ENCODE data around the gene TARBP2. TPM values are rescaled to one million over a fixed set of nuclear protein-coding genes. Genes with fewer than 3 reads are reported as not detected.

Gene TARBP2
- total RNA-seq, 1 donor from 2014 or later, result 12.9 TPM

GRCh38 chr12:53485955-53486735 lies 14.9 kb upstream of the TARBP2 start:
- Histone ChIP-seq H3K4me1 (peaks cover 25% of the 10 kb centered on the region), H3K4me3 (no peak overlapping the region), H3K27ac (replicated peaks) (no peak overlapping the region), H3K36me3 (peaks cover 53% of the 10 kb centered on the region), H3K27me3 (ENCODE audit: low read depth) (no peaks in the 10 kb centered on the region), H3K9me3 (replicated peaks) (no peaks in the 10 kb centered on the region)
- intact Hi-C loops (cut with micrococcal nuclease), result no loop called here
- no peak for TF ChIP-seq CTCF (IDR thresholded peaks at IDR 0.05; ENCODE audit: borderline replicate concordance)
- no peak for DNase-seq

- no peak for DNase-seq
- no peak for TF ChIP-seq CTCF (IDR thresholded peaks at IDR 0.05; ENCODE audit: borderline replicate concordance)
- Histone ChIP-seq H3K27ac (replicated peaks) (no peak overlapping the region), H3K4me3 (no peak overlapping the region), H3K36me3 (peaks cover 45% of the 10 kb centered on the region), H3K9me3 (replicated peaks) (no peaks in the 10 kb centered on the region), H3K27me3 (ENCODE audit: low read depth) (no peaks in the 10 kb centered on the region), H3K4me1 (peaks cover 20% of the 10 kb centered on the region)
- intact Hi-C loops (cut with micrococcal nuclease), result no loop called here
These were observed 14.2 kb upstream of the TARBP2 start for GRCh38 chr12:53486736-53487487.

DNA sequence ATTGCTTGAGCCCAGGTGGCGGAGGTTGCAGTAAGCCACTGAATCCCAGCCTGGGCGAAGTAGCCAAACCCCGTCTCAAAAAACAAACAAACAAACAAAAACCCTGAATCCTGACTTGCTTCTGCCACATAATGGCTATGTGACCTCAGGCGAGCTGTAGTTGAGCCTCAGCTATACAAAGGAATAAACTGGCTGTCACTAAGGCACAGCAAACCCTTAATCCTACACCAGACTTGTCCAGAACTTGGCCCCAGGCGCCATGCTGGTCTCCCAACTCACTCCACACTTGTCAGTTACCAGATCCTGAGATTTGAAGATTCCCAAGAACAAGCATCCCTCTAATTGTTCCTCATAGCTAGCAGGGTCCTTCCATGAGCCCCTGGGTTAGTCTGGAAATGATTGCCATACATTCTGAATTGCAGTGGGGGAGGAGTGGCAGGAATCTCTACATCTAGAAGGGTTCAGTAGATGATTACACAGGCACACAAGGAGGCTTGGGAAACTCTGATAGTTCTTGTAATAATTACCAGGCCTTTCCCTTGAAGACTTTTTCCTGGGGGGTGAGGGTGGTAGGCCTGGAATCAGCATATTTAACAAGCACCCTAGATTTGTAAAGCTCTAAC lies 11.7 kb upstream of the TARBP2 start:
- Histone ChIP-seq H3K36me3 (peaks cover 24% of the 10 kb centered on the region), H3K4me1 (peaks cover 26% of the 10 kb centered on the region), H3K9me3 (replicated peaks) (no peaks in the 10 kb centered on the region), H3K4me3 (no peak overlapping the region), H3K27me3 (ENCODE audit: low read depth) (no peaks in the 10 kb centered on the region), H3K27ac (replicated peaks) (no peak overlapping the region)
- intact Hi-C loops (cut with micrococcal nuclease), result no loop called here
- DNase-seq, result no peak
- no peak for TF ChIP-seq CTCF (IDR thresholded peaks at IDR 0.05; ENCODE audit: borderline replicate concordance)

DNA sequence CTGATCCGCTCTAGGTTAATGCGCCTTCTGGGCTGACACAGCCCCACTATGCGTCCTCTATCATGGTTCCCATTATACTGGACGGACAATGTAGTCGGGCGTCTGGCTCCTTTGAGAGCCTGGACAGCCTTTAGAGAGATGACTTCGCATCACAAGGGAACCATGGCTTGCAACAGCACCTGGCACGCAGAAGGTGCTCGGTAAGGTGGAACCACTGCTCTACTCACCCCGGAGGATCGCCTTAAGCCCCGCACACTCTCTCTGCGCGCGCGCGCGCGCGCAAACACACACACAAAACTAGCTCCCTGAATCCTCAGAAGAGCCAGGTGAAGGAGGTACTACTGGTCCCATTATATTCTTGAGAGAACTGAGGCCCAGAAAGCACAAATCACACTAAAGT lies 8.9 kb upstream of the TARBP2 start:
- Histone ChIP-seq H3K4me3 (peak overlapping the region; percentile 75), H3K9me3 (replicated peaks) (no peaks in the 10 kb centered on the region), H3K27me3 (ENCODE audit: low read depth) (no peaks in the 10 kb centered on the region), H3K36me3 (peaks cover under 1% of the 10 kb centered on the region), H3K4me1 (peaks cover 43% of the 10 kb centered on the region), H3K27ac (replicated peaks) (peak overlapping the region; percentile 83)
- no peak for TF ChIP-seq CTCF (IDR thresholded peaks at IDR 0.05; ENCODE audit: borderline replicate concordance)
- intact Hi-C loops (cut with micrococcal nuclease), result no loop called here
- no peak for DNase-seq

GRCh38 chr12:53492830-53493609 lies 8.1 kb upstream of the TARBP2 start:
- no peak for TF ChIP-seq CTCF (IDR thresholded peaks at IDR 0.05; ENCODE audit: borderline replicate concordance)
- DNase-seq, result peak; percentile 92
- Histone ChIP-seq H3K27ac (replicated peaks) (peak overlapping the region; percentile 83), H3K4me1 (peaks cover 43% of the 10 kb centered on the region), H3K36me3 (no peaks in the 10 kb centered on the region), H3K27me3 (ENCODE audit: low read depth) (no peaks in the 10 kb centered on the region), H3K4me3 (peak overlapping the region; percentile 75), H3K9me3 (replicated peaks) (no peaks in the 10 kb centered on the region)
- intact Hi-C loops (cut with micrococcal nuclease), result no loop called here

Data from left ventricle myocardium inferior (tissue), 1 donor.